Activated B cell treated with CpG ODN at 0.5 μM for 24 hours (primary cell): ENCODE measurements around the gene SLC4A2. TPM values are rescaled to one million over a fixed set of nuclear protein-coding genes. Genes with fewer than 3 reads are reported as not detected.

ENCODE experiments used
- ATAC-seq: fragments of 200-7000 bp; cut with Tn5 transposase; one replicate; pipeline ENCODE4 v1.10.0; 2021; ENCODE audit warnings: low read depth, mild to moderate bottlenecking, moderate library complexity
- CTCF ChIA-PET: fragments of 350-600 bp; sonication (Branson Sonifier 250); formaldehyde crosslinking; loops from one replicate; lab custom pipeline; 2021; ENCODE audit warnings: antibody characterized with exemption; lab: Charles Lee
- POLR2A ChIA-PET: fragments of 350-600 bp; sonication (Branson Sonifier 250); formaldehyde crosslinking; loops from one replicate; lab custom pipeline; 2021; ENCODE audit warnings: antibody characterized with exemption; lab: Charles Lee
- DNase-seq: peaks from one replicate; pipeline ENCODE4 v3.0.0; 2022
- H3K27ac Mint-ChIP-seq: one replicate; pipeline ENCODE4 v1.8.0; 2020; ENCODE audit warnings: mixed read lengths
- H3K27me3 Mint-ChIP-seq: one replicate; pipeline ENCODE4 v1.8.0; 2021; ENCODE audit warnings: mixed read lengths
- H3K36me3 Mint-ChIP-seq: one replicate; pipeline ENCODE4 v1.8.0; 2021; ENCODE audit warnings: low read depth, mixed read lengths
- H3K4me1 Mint-ChIP-seq: one replicate; pipeline ENCODE4 v1.8.0; 2021; ENCODE audit warnings: mixed read lengths
- H3K4me3 Mint-ChIP-seq: one replicate; pipeline ENCODE4 v1.8.0; 2020; ENCODE audit warnings: mild to moderate bottlenecking, mixed read lengths
- H3K9me3 Mint-ChIP-seq: one replicate; pipeline ENCODE4 v1.8.0; 2020; ENCODE audit warnings: mixed read lengths
- intact Hi-C: fragments of 100-400 bp; cut with micrococcal nuclease; formaldehyde crosslinking; loops from one replicate; pipeline ENCODE4 v1.15.1; 2024
- total RNA-seq: library from RNA; stranded (reverse); gene quantifications from 2 replicates; pipeline ENCODE4 v1.2.3, GENCODE V29; 2022
- TF ChIP-seq, protein P1 (sequence below): fragments of 200-600 bp; IDR thresholded peaks from one replicate; pipeline ENCODE4 v1.8.0; 2022; ENCODE audit warnings: antibody characterized with exemption, mild to moderate bottlenecking

The SLC4A2 gene
- total RNA-seq, 1 donor from 2014 or later, result 72.5 TPM

DNA sequence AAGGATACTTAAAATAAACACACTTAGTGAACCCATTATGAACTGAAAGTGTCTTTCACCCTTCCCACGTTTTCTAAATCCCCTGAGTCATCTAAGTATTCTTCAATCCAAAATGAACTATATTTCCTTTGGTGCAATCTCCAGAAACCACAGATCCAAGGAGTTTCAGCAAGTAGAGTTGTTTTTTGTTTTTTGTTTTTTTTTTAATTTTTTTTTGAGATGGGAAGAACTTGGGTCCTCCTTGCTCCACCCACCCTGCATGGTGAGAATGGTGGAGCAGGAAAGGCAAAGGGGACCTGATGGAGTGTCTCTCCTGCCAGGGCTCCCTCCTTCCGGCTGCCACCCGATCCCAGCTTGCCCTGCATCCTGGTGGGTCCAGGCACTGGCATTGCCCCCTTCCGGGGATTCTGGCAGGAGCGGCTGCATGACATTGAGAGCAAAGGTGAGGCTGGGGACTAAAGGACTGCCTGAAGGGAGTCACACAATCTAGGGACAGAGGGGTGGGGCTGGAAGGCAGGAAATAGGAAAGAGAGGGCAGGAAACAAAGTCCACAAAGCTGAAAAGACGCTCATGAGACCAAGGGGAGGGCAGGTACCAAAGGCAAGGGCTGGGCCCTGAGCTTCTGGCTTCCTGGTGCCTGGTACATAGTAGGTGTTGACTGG, 47.2 kb upstream of the SLC4A2 start:
- Mint-ChIP-seq H3K4me1 (peaks cover 41% of the 10 kb centered on the region), H3K27ac (no peak overlapping the region), H3K4me3 (no peak overlapping the region), H3K36me3 (no peaks in the 10 kb centered on the region), H3K9me3 (no peaks in the 10 kb centered on the region), H3K27me3 (no peaks in the 10 kb centered on the region)
- intact Hi-C loops, result loop anchor here (2.0 to 5.0 kb wide), 4 partner anchors 77 to 575 kb away; no protein-coding TSS in a partner anchor
- DNase-seq, result no peak
- TF ChIP-seq, protein P1, sequence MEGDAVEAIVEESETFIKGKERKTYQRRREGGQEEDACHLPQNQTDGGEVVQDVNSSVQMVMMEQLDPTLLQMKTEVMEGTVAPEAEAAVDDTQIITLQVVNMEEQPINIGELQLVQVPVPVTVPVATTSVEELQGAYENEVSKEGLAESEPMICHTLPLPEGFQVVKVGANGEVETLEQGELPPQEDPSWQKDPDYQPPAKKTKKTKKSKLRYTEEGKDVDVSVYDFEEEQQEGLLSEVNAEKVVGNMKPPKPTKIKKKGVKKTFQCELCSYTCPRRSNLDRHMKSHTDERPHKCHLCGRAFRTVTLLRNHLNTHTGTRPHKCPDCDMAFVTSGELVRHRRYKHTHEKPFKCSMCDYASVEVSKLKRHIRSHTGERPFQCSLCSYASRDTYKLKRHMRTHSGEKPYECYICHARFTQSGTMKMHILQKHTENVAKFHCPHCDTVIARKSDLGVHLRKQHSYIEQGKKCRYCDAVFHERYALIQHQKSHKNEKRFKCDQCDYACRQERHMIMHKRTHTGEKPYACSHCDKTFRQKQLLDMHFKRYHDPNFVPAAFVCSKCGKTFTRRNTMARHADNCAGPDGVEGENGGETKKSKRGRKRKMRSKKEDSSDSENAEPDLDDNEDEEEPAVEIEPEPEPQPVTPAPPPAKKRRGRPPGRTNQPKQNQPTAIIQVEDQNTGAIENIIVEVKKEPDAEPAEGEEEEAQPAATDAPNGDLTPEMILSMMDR, result no peak
- ChIA-PET POLR2A (no interaction called here), CTCF (interaction anchor here (1.7 kb wide), 1 partner anchor 100 kb away, joined by 5 read pairs; no protein-coding TSS in a partner anchor)
- ATAC-seq, result no peak

DNA sequence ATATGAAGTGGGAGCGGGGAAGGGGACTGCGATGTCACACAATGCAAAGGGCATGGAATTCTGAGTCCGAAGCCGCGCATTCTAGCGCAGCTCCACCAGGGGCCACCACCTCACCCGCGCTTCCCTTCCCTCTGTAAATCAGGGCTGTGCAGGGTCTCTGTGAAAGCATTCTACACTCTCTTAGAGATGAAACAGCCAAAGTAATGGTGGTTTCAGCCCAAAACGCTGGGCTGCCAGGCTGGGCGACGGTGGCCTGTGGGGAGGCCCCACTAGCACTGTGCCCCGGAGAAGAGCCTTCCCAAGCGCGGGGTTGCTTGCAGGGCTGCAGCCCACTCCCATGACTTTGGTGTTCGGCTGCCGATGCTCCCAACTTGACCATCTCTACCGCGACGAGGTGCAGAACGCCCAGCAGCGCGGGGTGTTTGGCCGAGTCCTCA, 46.5 kb upstream of the SLC4A2 start:
- ChIA-PET POLR2A (interaction anchor here (0.7 kb wide), 1 partner anchor 50 kb away, joined by 3 read pairs; no protein-coding TSS in a partner anchor), CTCF (interaction anchor here (0.9 to 1.7 kb wide), 2 partner anchors 15 to 99 kb away, joined by 3 to 5 read pairs; partner anchors contain the start of gene ABCB8)
- peak; percentile 18 for ATAC-seq
- TF ChIP-seq, protein P1, result no peak
- H3K9me3 Mint-ChIP-seq, result no peaks in the 10 kb centered on the region
- intact Hi-C loops, result loop anchor here (1.0 to 5.0 kb wide), 7 partner anchors 15 to 576 kb away; partner anchors contain the start of genes ABCB8 and SLC4A2
- H3K4me3 Mint-ChIP-seq, result peak overlapping the region; percentile 41
- H3K36me3 Mint-ChIP-seq, result no peaks in the 10 kb centered on the region
- H3K27me3 Mint-ChIP-seq, result no peaks in the 10 kb centered on the region
- no peak overlapping the region for H3K27ac Mint-ChIP-seq
- DNase-seq, result no peak
- peaks cover 45% of the 10 kb centered on the region for H3K4me1 Mint-ChIP-seq

DNA sequence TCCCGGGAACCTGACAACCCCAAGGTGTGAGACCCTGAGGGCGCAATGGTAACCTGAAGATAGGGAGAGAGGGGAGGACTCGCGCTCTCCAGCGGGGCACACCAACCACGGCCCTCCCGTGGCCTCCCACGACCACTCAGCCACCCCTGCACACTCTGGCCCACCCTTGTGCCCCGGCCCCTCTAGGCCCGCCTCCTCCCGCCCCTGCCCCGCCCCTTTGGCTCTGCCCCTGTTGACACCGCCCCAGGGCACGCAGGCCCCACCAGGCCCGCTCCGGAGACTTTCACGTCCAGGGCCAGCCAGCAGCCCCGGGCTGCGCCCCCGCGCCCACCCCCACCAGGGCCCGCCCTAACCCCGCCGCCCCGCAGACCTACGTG, 46.0 kb upstream of the SLC4A2 start:
- Mint-ChIP-seq H3K4me3 (peak overlapping the region; percentile 89), H3K4me1 (peaks cover 45% of the 10 kb centered on the region), H3K36me3 (no peaks in the 10 kb centered on the region), H3K27ac (no peak overlapping the region), H3K9me3 (no peaks in the 10 kb centered on the region), H3K27me3 (peaks cover 2% of the 10 kb centered on the region)
- POLR2A ChIA-PET, result interaction anchor here (0.6 to 1.7 kb wide), 4 partner anchors 15 to 96 kb away, joined by 3 to 11 read pairs (median 4); partner anchors contain the start of gene ABCB8
- DNase-seq (no peak), ATAC-seq (no peak)
- intact Hi-C loops, result loop anchor here (1.0 to 5.0 kb wide), 7 partner anchors 15 to 576 kb away; partner anchors contain the start of genes ABCB8 and SLC4A2
- TF ChIP-seq, protein P1, result no peak
- CTCF ChIA-PET, result interaction anchor here (0.6 to 1.7 kb wide), 3 partner anchors 15 to 98 kb away, joined by 3 to 5 read pairs (median 3); partner anchors contain the start of gene ABCB8

GRCh38 chr7:151013733-151014497, 45.5 kb upstream of the SLC4A2 start:
- POLR2A ChIA-PET, result interaction anchor here (0.6 to 1.7 kb wide), 3 partner anchors 14 to 95 kb away, joined by 3 to 11 read pairs (median 6); partner anchors contain the start of gene ABCB8
- TF ChIP-seq, protein P1, result no peak
- CTCF ChIA-PET, result interaction anchor here (0.6 to 0.9 kb wide), 2 partner anchors 14 to 68 kb away, joined by 3 read pairs; partner anchors contain the start of gene ABCB8
- Mint-ChIP-seq H3K27ac (peak overlapping the region; percentile 92), H3K4me3 (peak overlapping the region; percentile 89), H3K36me3 (no peaks in the 10 kb centered on the region), H3K27me3 (peaks cover 3% of the 10 kb centered on the region), H3K9me3 (no peaks in the 10 kb centered on the region), H3K4me1 (peaks cover 48% of the 10 kb centered on the region)
- DNase-seq (peak; percentile 71), ATAC-seq (peak; percentile 68)
- intact Hi-C loops, result loop anchor here (1.0 to 5.0 kb wide), 7 partner anchors 14 to 577 kb away; partner anchors contain the start of genes ABCB8 and SLC4A2
